Activated naive CD4-positive, alpha-beta T cell (primary cell): Measurements from ENCODE around the gene CANT1.
"Not testable (repeated sequence)": the region's sequence is repeated elsewhere in the genome, so short reads cannot be mapped to it uniquely, and the experiment has no call there.

Experiments used
- DNase-seq, 4 experiments: peaks; one replicate each; lab custom pipeline; 2025; lab: John Stamatoyannopoulos, UW

CANT1 gene

GRCh38 chr17:78976907-78977680, 32.5 kb downstream of the CANT1 start:
- DNase-seq: no peak

GRCh38 chr17:78974635-78975591, 34.7 kb downstream of the CANT1 start:
- no peak for DNase-seq

- no peak for DNase-seq
Observed at GRCh38 chr17:78973792-78974520, 35.6 kb downstream of the CANT1 start.

DNA sequence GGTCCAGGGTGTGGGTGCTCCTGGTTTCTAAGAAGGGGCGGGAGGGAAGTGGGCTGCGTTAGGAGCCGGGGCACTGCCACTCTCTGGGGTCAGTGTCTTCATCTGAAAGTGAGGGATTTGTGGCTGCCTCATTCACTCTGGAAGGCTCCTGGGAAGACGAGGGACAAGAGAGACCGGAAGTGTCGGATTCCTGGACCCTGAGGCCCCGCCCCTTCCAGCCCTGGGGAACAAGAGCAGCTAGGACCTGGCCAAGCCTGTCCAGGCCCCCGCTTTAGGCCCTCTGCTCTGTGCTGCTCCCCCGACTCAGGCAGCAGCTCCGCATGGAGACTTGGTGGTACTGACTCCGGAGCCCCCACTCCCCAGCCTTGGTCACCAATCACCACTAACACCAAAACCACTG, 36.4 kb downstream of the CANT1 start:
- DNase-seq: no peak

GRCh38 chr17:78972507-78973105, 37.0 kb downstream of the CANT1 start:
- DNase-seq: no peak

DNA sequence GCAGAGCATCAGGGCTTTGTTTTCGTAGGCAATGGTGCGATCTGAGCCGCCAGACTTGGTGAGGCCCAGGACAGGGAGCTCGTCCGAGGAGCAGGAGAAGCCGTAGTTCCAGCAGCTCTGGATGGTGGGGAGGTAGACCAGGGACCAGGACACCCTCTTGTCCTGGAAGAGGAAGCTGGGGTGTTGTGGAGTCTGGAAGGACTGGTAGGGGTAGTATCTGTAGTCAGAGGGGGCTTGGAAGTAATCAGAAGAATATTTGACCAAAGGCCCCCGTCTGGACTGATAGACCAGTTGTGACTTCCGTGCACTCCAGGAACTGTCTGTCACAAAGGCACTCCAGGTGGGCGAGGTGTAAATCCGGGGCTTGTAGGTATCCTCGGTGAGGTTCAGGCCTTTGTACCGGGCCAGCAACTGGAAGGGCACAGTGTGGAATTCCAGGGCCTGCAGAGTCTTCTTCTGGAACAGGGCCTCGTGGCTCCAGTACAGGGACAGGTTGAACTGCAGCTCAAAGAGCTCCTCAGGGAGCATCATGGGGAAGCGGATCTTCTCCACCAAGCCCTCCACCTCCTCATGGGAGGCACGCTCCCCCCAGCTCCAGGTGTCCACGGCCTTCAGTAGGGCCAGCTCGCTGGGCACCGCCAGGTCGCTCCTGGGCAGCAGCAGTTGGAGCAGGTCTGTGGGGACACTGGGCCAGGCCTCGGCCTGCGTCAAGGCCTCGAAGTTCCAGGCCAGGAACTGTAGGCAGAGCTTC, 37.6 kb downstream of the CANT1 start:
- DNase-seq: no peak

DNA sequence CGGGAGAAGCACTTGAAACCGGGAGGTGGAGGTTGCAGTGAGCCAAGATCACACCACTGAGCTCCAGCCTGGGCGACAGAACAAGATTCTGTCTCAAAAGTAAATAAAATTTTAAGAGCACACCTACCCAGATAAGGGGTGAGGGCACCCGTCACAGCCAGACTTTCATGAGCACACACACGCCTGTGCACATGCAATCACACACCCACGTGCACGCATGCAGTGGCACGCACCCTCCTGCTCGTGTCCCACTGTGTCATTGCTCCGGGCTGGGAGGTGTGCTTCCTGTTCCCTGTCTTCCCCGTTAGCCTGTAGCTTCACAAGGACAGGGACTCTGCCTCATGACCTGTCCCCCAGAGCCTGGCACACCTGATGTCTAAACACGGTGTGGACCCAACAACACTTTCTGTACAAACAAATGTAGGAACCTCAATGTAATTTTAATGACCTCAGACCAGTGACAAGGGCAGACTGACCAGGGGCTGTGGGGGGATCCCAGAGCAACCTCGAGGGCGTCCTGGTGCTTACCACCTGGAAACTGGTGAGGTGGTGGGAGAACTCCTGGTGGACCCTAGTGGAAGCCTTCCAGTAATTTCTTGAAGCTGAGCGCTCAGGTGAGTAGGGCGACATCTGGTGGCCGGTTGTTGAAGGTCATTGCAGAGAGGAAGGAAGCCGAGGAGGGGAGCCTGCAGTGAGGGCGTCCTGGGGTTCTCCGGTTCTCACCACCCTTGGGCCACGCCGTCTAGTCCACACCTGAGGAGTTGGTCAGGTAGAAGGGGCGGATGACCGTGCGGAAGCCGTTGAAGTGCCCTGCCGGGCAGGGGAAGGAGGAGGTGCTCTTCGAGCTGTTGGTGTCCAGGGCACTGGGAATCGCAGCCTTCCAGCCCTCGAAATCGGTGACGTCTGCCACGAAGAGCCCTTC, 38.5 kb downstream of the CANT1 start:
- peak; percentile 36 to 76 (median 67) for DNase-seq

- DNase-seq: no peak
Observed at GRCh38 chr17:78969865-78970264, 39.7 kb downstream of the CANT1 start.

DNA sequence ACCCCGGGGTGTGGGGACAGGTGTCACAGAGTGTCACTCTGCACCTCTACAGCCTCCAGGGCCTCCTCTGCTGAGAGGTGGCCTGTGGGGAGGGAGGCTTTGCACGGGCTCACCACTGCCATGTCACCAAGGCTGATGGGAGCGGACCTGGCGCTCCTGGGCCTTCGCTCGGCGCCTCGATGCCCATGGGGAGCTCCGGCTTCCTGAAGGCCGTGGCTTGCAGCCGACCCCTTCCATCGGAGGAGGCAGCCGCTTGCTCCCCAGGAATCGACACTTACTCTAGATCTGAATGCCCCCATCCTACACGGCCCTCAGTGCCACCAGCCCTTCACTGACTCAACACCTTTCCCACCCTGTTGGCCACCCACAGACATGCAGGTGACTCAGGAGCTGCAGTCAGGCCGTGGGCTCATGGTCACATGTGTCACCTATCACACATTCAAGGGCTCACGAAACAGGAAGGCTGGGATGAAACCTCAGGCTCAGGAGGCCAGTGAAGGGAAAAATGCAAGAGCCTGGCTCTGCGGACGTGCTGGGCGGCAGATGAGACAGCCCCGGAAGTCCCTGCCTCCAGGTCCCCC, 41.7 kb downstream of the CANT1 start:
- no peak for DNase-seq

DNA sequence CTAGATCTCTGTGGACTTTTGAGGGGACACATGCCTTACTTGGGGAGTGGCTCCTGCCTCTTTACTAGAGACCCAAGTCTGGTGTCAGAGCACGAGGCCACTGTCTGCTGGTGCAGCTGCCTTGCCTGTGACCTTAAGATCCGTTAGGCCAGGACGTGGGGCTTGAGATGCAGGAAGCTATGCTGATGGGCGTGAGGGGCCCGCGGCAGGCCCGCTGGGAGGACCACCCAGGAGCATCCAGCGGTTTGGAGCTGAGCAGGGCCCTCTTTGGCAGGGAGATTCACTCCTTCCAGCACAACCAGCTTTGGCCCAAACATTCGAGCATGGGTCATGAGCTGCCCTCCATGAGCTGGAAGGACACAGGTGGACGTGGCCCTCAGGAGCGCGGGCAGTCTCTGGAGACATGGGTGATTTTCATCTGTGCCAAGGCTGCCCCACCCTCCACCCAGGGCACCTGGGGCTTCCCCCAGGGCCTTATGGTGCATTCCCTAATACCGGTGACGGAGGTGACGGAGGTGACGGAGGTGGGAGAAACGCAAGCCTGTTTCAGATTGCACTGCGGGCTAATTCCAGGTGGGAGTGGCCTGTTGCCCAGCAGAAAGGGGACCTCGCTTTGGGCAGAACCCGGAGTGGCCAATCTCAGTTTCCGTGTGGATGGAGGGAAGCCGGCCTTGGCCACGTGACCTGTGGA, 42.5 kb downstream of the CANT1 start:
- no peak for DNase-seq

DNA sequence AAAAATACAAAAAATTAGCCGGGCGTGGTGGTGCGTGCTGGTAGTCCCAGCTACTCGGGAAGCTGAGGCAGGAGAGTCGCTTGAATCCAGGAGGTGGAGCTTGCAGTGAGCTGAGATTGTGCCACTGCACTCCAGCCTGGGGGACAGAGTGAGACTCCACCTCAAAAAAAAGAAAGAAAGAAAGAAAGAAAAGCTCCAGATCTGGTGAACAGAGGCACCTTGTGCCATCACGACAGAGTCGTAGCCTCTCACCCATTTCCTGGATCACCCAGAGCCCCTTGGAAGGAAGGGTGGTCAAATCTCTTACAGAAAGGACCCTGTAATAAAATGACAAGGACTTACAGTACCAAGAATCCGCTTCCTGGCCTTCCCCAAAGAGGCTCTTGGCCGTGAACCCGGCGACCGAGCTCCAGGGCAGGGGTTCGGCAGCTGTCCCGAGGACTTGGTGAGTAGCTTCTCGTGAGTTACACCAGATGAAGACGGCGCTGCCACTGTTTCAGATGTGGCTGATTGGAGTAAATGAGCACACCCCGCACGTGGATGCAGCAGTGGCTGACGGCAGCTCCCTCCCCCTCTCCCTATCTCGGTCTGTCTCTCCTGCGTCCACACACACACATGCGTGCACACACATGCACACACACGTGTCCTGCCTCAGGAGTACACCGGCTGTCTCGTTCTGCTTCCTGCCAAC, 43.3 kb downstream of the CANT1 start:
- DNase-seq: no peak

GRCh38 chr17:78965491-78965924, 44.1 kb downstream of the CANT1 start:
- no peak for DNase-seq

DNA sequence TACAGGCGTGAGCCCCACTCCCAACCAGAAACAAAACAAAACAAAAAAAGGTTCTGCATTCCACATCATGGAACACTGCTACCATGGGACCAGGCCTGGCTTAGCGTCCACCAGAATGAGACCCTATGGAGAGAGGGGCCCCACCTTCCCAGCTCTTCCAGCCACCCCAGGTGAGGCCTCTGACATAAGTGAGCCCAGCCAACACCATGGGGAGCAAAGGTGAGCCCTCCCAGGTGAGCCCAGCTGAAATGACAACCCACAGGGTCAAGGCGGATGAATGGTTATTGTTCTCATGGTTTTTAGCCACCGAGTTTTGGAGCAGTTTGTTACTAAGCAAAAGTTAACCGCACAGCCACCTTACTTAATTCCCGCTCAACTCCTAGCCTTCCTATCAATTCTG, 46.2 kb downstream of the CANT1 start:
- no peak for DNase-seq

GRCh38 chr17:78962984-78963348, 46.6 kb downstream of the CANT1 start:
- DNase-seq: not testable (repeated sequence)

- DNase-seq: no peak
Observed at GRCh38 chr17:78962345-78962983, 47.1 kb downstream of the CANT1 start.

DNA sequence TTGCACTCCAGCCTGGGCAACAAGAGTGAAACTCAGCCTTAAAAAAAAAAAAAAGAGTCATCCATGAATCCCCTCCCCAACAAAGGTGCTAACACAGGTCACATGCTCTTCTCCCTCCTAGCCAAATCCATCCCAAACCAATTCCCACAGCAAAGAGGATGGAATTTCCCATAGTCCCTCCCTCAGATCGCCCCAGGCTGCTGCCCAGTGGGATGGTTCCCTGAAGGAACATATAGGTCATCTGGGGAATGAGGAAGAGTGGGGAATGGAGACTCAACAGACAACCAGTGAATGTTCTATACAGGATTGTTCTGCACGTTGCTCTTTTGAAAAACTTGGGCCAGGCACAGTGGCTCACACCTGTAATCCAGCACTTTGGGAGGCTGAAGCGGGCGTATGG, 48.0 kb downstream of the CANT1 start:
- DNase-seq: no peak

- no peak for DNase-seq
Observed at GRCh38 chr17:78960928-78961327, 48.6 kb downstream of the CANT1 start.

DNA sequence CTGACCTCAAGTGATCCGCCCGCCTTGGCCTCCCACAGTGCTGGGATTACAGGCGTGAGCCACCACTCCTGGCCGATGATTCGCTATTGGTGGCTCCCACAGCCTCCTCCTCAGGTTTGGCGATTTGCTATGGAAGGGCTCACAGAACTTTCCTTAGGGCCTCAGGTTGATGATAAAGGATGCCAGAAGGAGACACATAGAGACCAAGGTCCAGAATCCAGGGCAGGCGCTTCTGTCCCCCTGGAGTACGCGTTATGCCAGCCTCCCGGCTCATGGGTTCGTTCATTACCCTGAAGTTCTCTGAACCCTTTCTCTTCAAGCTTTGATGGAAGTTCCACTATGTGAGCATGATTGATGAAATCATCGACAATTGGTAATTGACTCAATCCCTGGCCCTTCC, 49.8 kb downstream of the CANT1 start:
- no peak for DNase-seq
